ENCODE measurements around the gene PTPRN2. TPM values are rescaled to one million over a fixed set of nuclear protein-coding genes. Genes with fewer than 3 reads are reported as not detected.
A peak's percentile ranks its signal among the peaks of the same experiment; 100 is the strongest.

The PTPRN2 gene
- total and polyA plus RNA-seq, 2 donors (not counting 3 experiments of a cell fraction or from before 2014, with no cell fraction given) = 0.62 to 0.88 TPM

DNA sequence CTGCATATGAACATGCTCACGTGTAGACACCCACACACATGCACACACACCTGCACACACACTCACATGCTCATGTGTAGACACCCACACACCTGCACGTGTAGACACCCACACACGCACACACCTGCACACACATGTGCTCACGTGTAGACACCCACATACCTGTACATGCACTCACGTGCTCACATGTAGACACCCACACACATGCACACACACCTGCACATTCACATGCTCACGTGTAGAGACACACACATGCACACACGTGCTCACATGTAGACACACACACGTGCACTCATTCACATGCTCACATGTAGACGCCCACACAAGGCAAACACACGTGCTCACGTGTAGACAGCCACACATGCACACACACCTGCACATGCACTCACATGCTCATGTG lies 275.8 kb downstream of the PTPRN2 start:
- intact Hi-C loops (cut with micrococcal nuclease) (no loop called here), dilution Hi-C loops (cut with MboI; ENCODE audit: extremely low pct_ligation_motif_present, low sequenced_read_pairs) (no loop called here)
- Histone ChIP-seq H3K4me3 (replicated peaks in 1 of 3; ENCODE audit: insufficient read depth in 1 of 3, low read depth in 1 of 3, low read length in 3 of 3) (no peak overlapping the region), H3K9me1 (replicated peaks; ENCODE audit: control insufficient read depth, extremely low read depth, insufficient read depth, low read length) (no peaks in the 10 kb centered on the region), H3K79me2 (ENCODE audit: control insufficient read depth, insufficient read depth, low read length) (no peaks in the 10 kb centered on the region), H3K9me3 (replicated peaks; ENCODE audit: control insufficient read depth, insufficient read depth, low read length) (peaks cover 5% of the 10 kb centered on the region), H3K36me3 (ENCODE audit: control insufficient read depth in 2 of 2, extremely low read depth in 1 of 2, insufficient read depth in 2 of 2, low read length in 2 of 2) (no peaks in the 10 kb centered on the region), H3K4me1 (ENCODE audit: control insufficient read depth, extremely low read depth, insufficient read depth, low read length) (no peaks in the 10 kb centered on the region), H3K27me3 (ENCODE audit: control insufficient read depth in 2 of 2, insufficient read depth in 2 of 2, low read length in 2 of 2) (no peaks in the 10 kb centered on the region), H4K20me1 (replicated peaks; ENCODE audit: control insufficient read depth, extremely low read depth, insufficient read depth, low read length) (no peaks in the 10 kb centered on the region), H3K27ac (ENCODE audit: insufficient read depth, low read depth, low read length) (no peak overlapping the region), H2AFZ (ENCODE audit: low read depth, low read length) (no peak overlapping the region), H3K4me2 (ENCODE audit: insufficient read depth, low read length) (no peak overlapping the region), H3K9ac (replicated peaks; ENCODE audit: extremely low read depth, insufficient read depth, low read length) (no peak overlapping the region)
- BruUV-seq (replicated peaks) = no TSS peak
- ChIA-PET CTCF (no interaction called here), POLR2A (no interaction called here)
- DNase-seq (ENCODE audit: low read depth, low spot score) = no peak
- no peak for FAIRE-seq
- TF ChIP-seq POLR2A (IDR thresholded peaks at IDR 0.05; ENCODE audit: low read depth, low read length) = no peak
- TF ChIP-seq, protein P1, sequence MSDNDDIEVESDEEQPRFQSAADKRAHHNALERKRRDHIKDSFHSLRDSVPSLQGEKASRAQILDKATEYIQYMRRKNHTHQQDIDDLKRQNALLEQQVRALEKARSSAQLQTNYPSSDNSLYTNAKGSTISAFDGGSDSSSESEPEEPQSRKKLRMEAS (IDR thresholded peaks at IDR 0.05; ENCODE audit: insufficient read depth, insufficient read length) = peak; percentile 2

DNA sequence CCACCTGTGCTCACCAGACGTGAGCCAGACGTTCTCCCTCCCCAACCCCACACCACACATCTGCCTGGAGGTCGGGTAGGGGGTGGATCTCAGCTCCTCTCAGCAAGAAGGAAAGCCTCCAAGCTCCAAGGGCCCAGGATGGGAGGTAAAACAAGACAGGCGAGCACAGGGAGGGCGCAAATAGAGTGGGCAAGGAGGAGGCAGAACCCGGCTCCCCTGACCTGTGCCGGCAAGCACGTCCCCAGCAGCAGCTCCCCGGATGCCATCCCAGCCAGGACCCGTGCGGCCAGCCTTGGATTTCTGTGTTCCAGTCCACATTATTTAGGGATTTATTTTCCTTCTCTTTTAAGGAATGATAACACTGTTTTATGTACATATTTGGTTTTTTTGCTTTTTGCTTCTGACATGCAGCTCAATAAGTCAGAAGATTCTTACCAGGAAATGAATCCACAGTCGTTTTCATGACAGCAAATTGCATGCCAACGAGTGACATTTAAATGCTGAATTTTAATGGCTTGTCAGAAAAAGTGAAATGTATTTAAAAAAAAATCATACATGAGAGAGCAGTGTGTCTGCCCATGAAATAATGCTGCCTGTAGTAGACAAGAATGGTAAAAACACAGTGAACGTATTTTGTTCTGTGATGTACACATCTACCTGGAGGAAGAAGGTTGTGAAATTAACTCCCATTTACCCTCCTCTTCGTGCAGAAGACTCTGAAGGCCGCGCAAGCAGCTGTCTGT lies 276.5 kb downstream of the PTPRN2 start:
- Histone ChIP-seq H3K4me1 (ENCODE audit: control insufficient read depth, extremely low read depth, insufficient read depth, low read length) (no peaks in the 10 kb centered on the region), H3K27me3 (ENCODE audit: control insufficient read depth in 2 of 2, insufficient read depth in 2 of 2, low read length in 2 of 2) (no peaks in the 10 kb centered on the region), H2AFZ (ENCODE audit: low read depth, low read length) (no peak overlapping the region), H3K36me3 (ENCODE audit: control insufficient read depth in 2 of 2, extremely low read depth in 1 of 2, insufficient read depth in 2 of 2, low read length in 2 of 2) (no peaks in the 10 kb centered on the region), H3K9me1 (replicated peaks; ENCODE audit: control insufficient read depth, extremely low read depth, insufficient read depth, low read length) (no peaks in the 10 kb centered on the region), H3K4me3 (replicated peaks in 1 of 3; ENCODE audit: insufficient read depth in 1 of 3, low read depth in 1 of 3, low read length in 3 of 3) (no peak overlapping the region), H3K9ac (replicated peaks; ENCODE audit: extremely low read depth, insufficient read depth, low read length) (no peak overlapping the region), H4K20me1 (replicated peaks; ENCODE audit: control insufficient read depth, extremely low read depth, insufficient read depth, low read length) (no peaks in the 10 kb centered on the region), H3K9me3 (replicated peaks; ENCODE audit: control insufficient read depth, insufficient read depth, low read length) (peaks cover 5% of the 10 kb centered on the region), H3K79me2 (ENCODE audit: control insufficient read depth, insufficient read depth, low read length) (no peaks in the 10 kb centered on the region), H3K27ac (ENCODE audit: insufficient read depth, low read depth, low read length) (no peak overlapping the region), H3K4me2 (ENCODE audit: insufficient read depth, low read length) (no peak overlapping the region)
- DNase-seq (ENCODE audit: low read depth, low spot score) = no peak
- TF ChIP-seq, protein P1 (IDR thresholded peaks at IDR 0.05; ENCODE audit: insufficient read depth, insufficient read length) = no peak
- TF ChIP-seq POLR2AphosphoS5 (IDR thresholded peaks at IDR 0.05; ENCODE audit: insufficient read depth, low read depth, low read length) (no peak), FOS (IDR thresholded peaks at IDR 0.05; ENCODE audit: borderline replicate concordance, insufficient read depth, low read length) (no peak), POLR2A (IDR thresholded peaks at IDR 0.05; ENCODE audit: low read depth, low read length) (no peak), MYC (IDR thresholded peaks at IDR 0.05; ENCODE audit: low read depth, low read length) (no peak), GATA2 (IDR thresholded peaks at IDR 0.05; ENCODE audit: insufficient read depth, insufficient read length, low read depth, low read length) (no peak)
- TF ChIP-seq, protein P2, sequence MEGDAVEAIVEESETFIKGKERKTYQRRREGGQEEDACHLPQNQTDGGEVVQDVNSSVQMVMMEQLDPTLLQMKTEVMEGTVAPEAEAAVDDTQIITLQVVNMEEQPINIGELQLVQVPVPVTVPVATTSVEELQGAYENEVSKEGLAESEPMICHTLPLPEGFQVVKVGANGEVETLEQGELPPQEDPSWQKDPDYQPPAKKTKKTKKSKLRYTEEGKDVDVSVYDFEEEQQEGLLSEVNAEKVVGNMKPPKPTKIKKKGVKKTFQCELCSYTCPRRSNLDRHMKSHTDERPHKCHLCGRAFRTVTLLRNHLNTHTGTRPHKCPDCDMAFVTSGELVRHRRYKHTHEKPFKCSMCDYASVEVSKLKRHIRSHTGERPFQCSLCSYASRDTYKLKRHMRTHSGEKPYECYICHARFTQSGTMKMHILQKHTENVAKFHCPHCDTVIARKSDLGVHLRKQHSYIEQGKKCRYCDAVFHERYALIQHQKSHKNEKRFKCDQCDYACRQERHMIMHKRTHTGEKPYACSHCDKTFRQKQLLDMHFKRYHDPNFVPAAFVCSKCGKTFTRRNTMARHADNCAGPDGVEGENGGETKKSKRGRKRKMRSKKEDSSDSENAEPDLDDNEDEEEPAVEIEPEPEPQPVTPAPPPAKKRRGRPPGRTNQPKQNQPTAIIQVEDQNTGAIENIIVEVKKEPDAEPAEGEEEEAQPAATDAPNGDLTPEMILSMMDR (IDR thresholded peaks at IDR 0.05; ENCODE audit: extremely low read depth in 1 of 2, insufficient read depth in 1 of 2, low read depth in 1 of 2, low read length in 2 of 2) = no peak
- no TSS peak for BruUV-seq (replicated peaks)
- POLR2A ChIA-PET = no interaction called here
- dilution Hi-C loops (cut with MboI; ENCODE audit: extremely low pct_ligation_motif_present, low sequenced_read_pairs) = no loop called here
- intact Hi-C loops (cut with micrococcal nuclease) = no loop called here
- CTCF ChIA-PET = no interaction called here
- FAIRE-seq = no peak

Measured in endothelial cell of umbilical vein (primary cell).